HCT116 (cell line): ENCODE results near the gene C19orf85. TPM values are rescaled to one million over a fixed set of nuclear protein-coding genes. Genes with fewer than 3 reads are reported as not detected.
"Not testable (repeated sequence)": the region's sequence is repeated elsewhere in the genome, so short reads cannot be mapped to it uniquely, and the experiment has no call there.

Source experiments
- ATAC-seq: fragments of 200-7000 bp; cut with Tn5 transposase; 2 replicates; pipeline ENCODE4 v1.9.1; 2020; ENCODE audit warnings: mild to moderate bottlenecking, moderate library complexity
- BruUV-seq: library from RNA; stranded (reverse); fragments of 400-500 nt; replicated peaks from 2 replicates; lab custom pipeline; 2021; lab: Mats Ljungman, UMichigan
- CTCF ChIA-PET: fragments of 300-600 bp; sonication (Branson Sonifier 250); formaldehyde crosslinking; loops from one replicate; lab custom pipeline; 2021; ENCODE audit warnings: antibody characterized with exemption; lab: Charles Lee
- POLR2A ChIA-PET: fragments of 300-600, 350-600 bp; sonication (Branson Sonifier 250); formaldehyde crosslinking; loops from one replicate; lab custom pipeline; 2021; ENCODE audit warnings: antibody characterized with exemption; lab: Charles Lee
- RAD21 ChIA-PET, 2 experiments: fragments of 300-600 bp; sonication (Branson Sonifier 250); formaldehyde crosslinking; loops; one replicate each; lab custom pipeline; 2023; ENCODE audit warnings: low total read pairs in 2 of 2; ENCODE audit not compliant: uncharacterized antibody in 2 of 2, unreplicated experiment in 2 of 2, low non-redundant PET in 1 of 2; lab: Charles Lee
- DNase-seq: peaks from one replicate; pipeline ENCODE4 v3.0.0-alpha.2; 2010; ENCODE audit warnings: low read depth, low spot score
- H2AFZ ChIP-seq: fragments of 200-600 bp; shearing (Covaris generic), sonication (generic); 2 replicates; pipeline ENCODE4 v1.6.1; 2017; ENCODE audit warnings: low read depth, mixed run types, mixed read lengths, antibody characterized with exemption, low read length; ENCODE audit not compliant: poor library complexity, severe bottlenecking
- H3K27ac ChIP-seq: 2 replicates; pipeline ENCODE4 v1.5.1; 2012; ENCODE audit warnings: low read depth, low read length
- H3K27me3 ChIP-seq: fragments of 200-600 bp; sonication (generic); 2 replicates; pipeline ENCODE4 v1.6.1; 2016; ENCODE audit warnings: mixed run types, low read length, mixed read lengths; ENCODE audit not compliant: insufficient read depth
- H3K36me3 ChIP-seq, 2 experiments: fragments of 200-500 bp in 1 of 2; fragments of 200-600 bp in 1 of 2; sonication (Bioruptor generic) in 1 of 2; sonication (generic) in 1 of 2; 2 replicates each; pipeline versions ENCODE4 v1.5.1 to v1.6.1; 2014 to 2016; ENCODE audit warnings: low read length in 2 of 2, inconsistent platforms in 1 of 2, mixed read lengths in 1 of 2, mixed run types in 1 of 2; ENCODE audit not compliant: insufficient read depth in 2 of 2, control insufficient read depth in 1 of 2
- H3K4me1 ChIP-seq, 2 experiments: fragments of 200-600 bp in 1 of 2; sonication (generic) in 1 of 2; 2 replicates each; pipeline versions ENCODE4 v1.5.1 to v1.6.1; 2012 to 2017; ENCODE audit warnings: low read length in 2 of 2, inconsistent platforms in 1 of 2, mild to moderate bottlenecking in 1 of 2, mixed read lengths in 1 of 2, mixed run types in 1 of 2, moderate library complexity in 1 of 2; ENCODE audit not compliant: insufficient read depth in 2 of 2, control insufficient read depth in 1 of 2
- H3K4me2 ChIP-seq: fragments of 200-600 bp; sonication (generic); 2 replicates; pipeline ENCODE4 v1.6.1; 2017; ENCODE audit warnings: mixed run types, low read length, mixed read lengths
- H3K4me3 ChIP-seq, 2 experiments: fragments of 200-600 bp in 1 of 2; sonication (generic) in 1 of 2; replicated peaks in 1 of 2; 2 replicates each; pipeline ENCODE4 v1.5.1; 2011 to 2016; ENCODE audit warnings: low read length in 2 of 2, control low read depth in 1 of 2, low read depth in 1 of 2, mild to moderate bottlenecking in 1 of 2, mixed read lengths in 1 of 2, mixed run types in 1 of 2
- H3K79me2 ChIP-seq: fragments of 200-600 bp; sonication (generic); 2 replicates; pipeline ENCODE4 v1.6.1; 2017; ENCODE audit warnings: mild to moderate bottlenecking, mixed run types, low read length, moderate library complexity, mixed read lengths; ENCODE audit not compliant: insufficient read depth
- H3K9ac ChIP-seq: fragments of 200-600 bp; sonication (generic); 2 replicates; pipeline ENCODE4 v1.6.1; 2016; ENCODE audit warnings: low read length, mixed read lengths
- H3K9me2 ChIP-seq: fragments of 200-600 bp; sonication (generic), shearing (Covaris generic); 2 replicates; pipeline ENCODE4 v1.6.1; 2017; ENCODE audit warnings: mixed run types, mild to moderate bottlenecking, moderate library complexity; ENCODE audit not compliant: insufficient read depth
- H3K9me3 ChIP-seq, 2 experiments: fragments of 200-500 bp in 1 of 2; fragments of 200-600 bp in 1 of 2; sonication (Bioruptor generic) in 1 of 2; sonication (generic) in 1 of 2; 2 replicates each; pipeline ENCODE4 v1.6.1; 2014 to 2017; ENCODE audit warnings: low read length in 2 of 2, mixed read lengths in 2 of 2, inconsistent platforms in 1 of 2, low read depth in 1 of 2, mild to moderate bottlenecking in 1 of 2, mixed run types in 1 of 2, moderate library complexity in 1 of 2; ENCODE audit not compliant: control insufficient read depth in 1 of 2, insufficient read depth in 1 of 2
- H4K20me1 ChIP-seq: fragments of 200-600 bp; sonication (generic), shearing (Covaris generic); 2 replicates; pipeline ENCODE4 v1.6.1; 2017; ENCODE audit warnings: mixed run types, mild to moderate bottlenecking, moderate library complexity; ENCODE audit not compliant: insufficient read depth
- YY1 ChIP-seq: IDR thresholded peaks from 2 replicates; pipeline ENCODE4 v1.6.1; 2011; ENCODE audit warnings: low read length, low read depth, moderate library complexity, mild to moderate bottlenecking; ENCODE audit not compliant: insufficient replicate concordance; ENCODE audit errors: extremely low read depth
- ZNF274 ChIP-seq: fragments of 200-500 bp; sonication (Bioruptor generic); IDR thresholded peaks from 2 replicates; pipeline ENCODE4 v1.6.1; 2014; ENCODE audit warnings: mild to moderate bottlenecking, low read depth, low read length, inconsistent platforms
- intact Hi-C: fragments of 100-400 bp; cut with micrococcal nuclease; formaldehyde crosslinking; loops from 2 replicates; pipeline ENCODE4 v1.10.0; 2022
- total RNA-seq: library from RNA; stranded (reverse); gene quantifications from one replicate; pipeline ENCODE4 v1.2.1, GENCODE V29; 2021; ENCODE audit not compliant: unreplicated experiment
- TF ChIP-seq, protein P1 (sequence below): IDR thresholded peaks from 2 replicates; pipeline ENCODE4 v1.6.1; 2011; ENCODE audit warnings: mild to moderate bottlenecking, low read length, moderate library complexity; ENCODE audit not compliant: insufficient replicate concordance; ENCODE audit errors: extremely low read depth

C19orf85 gene
- total RNA-seq, 1 experiment from 2014 or later: 0.34 TPM

DNA sequence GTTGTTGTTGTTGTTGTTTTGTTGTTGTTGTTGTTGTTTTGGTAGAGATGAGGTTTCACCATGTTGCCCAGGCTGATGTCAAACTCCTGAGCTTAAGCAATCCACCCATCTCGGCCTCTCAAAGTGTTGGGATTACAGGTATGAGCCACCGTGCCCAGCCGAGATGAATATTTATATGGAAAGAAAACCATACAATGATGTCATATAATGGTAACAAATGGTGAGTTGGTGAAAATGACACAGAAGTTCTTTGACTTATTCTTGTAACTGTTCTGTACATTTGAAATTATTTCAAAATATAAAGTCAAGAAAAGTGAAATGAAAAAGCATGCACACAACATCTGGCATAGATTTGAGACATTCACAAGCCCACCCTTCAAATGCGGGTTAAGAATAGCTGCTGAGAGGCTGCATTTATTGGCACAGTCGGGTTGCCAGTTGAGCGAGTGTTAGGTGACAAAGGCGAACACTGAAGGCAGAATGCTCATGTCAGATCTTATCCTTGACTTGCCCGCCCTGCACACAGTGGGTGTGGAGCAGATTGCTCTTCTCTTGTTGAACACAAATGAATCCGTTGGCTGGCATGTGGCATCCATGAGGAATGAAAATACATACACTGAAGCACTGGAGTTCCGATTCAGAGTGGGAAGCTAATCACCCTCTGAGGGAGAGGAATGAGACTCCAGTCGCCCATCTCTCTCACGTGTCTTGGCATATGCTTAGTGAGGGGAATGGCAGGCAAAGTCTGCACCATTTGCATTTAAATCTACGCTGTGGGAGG is 41.1 kb downstream of the C19orf85 start:
- Histone ChIP-seq H3K4me2 (no peak overlapping the region), H3K79me2 (no peaks in the 10 kb centered on the region), H3K4me3 (no peak overlapping the region), H3K27ac (no peak overlapping the region), H3K9me3 (no peaks in the 10 kb centered on the region), H4K20me1 (no peaks in the 10 kb centered on the region), H3K27me3 (no peaks in the 10 kb centered on the region), H3K36me3 (no peaks in the 10 kb centered on the region), H3K9ac (no peak overlapping the region), H3K9me2 (no peaks in the 10 kb centered on the region), H2AFZ (no peak overlapping the region), H3K4me1 (peaks cover under 1 to 2% of the 10 kb centered on the region in 2 experiments; a peak in 1 of 4 replicates)
- ChIA-PET CTCF (no interaction called here), POLR2A (no interaction called here), RAD21 (no interaction called here)
- no peak for TF ChIP-seq ZNF274
- no peak for TF ChIP-seq YY1
- TF ChIP-seq, protein P1, sequence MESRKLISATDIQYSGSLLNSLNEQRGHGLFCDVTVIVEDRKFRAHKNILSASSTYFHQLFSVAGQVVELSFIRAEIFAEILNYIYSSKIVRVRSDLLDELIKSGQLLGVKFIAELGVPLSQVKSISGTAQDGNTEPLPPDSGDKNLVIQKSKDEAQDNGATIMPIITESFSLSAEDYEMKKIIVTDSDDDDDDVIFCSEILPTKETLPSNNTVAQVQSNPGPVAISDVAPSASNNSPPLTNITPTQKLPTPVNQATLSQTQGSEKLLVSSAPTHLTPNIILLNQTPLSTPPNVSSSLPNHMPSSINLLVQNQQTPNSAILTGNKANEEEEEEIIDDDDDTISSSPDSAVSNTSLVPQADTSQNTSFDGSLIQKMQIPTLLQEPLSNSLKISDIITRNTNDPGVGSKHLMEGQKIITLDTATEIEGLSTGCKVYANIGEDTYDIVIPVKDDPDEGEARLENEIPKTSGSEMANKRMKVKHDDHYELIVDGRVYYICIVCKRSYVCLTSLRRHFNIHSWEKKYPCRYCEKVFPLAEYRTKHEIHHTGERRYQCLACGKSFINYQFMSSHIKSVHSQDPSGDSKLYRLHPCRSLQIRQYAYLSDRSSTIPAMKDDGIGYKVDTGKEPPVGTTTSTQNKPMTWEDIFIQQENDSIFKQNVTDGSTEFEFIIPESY: no peak
- BruUV-seq: no TSS peak
- intact Hi-C loops: no loop called here
- ATAC-seq (no peak), DNase-seq (no peak)

DNA sequence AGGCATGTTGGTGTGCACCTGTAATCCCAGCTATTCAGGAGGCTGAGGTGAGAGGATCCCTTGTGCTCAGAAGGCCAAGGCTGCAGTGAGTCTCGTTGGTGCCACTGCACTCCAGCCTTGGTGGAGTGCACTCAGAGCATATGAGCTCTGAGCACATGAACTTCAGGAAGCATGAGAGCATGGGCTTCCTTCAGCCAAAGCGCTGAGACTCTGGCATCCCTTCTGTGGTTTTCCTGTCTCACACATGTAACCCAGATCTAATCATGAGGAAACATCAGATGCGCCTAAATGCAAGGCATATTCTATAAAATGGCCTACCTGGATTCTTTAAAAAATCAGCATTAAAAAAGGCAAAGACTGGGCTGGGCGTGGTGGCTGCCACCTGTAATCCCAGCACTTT is 43.3 kb downstream of the C19orf85 start:
- H3K9me2 ChIP-seq, H2AFZ ChIP-seq, H4K20me1 ChIP-seq, BruUV-seq, ATAC-seq, intact Hi-C loops, H3K4me1 ChIP-seq, H3K4me3 ChIP-seq, H3K4me2 ChIP-seq, H3K9ac ChIP-seq, RAD21 ChIA-PET, H3K79me2 ChIP-seq, CTCF ChIA-PET, H3K27ac ChIP-seq, H3K9me3 ChIP-seq, H3K27me3 ChIP-seq, H3K36me3 ChIP-seq, DNase-seq: not testable (repeated sequence)
- POLR2A ChIA-PET: interaction anchor here (0.9 to 1.9 kb wide), 2 partner anchors 14 to 82 kb away, joined by 3 to 4 read pairs; partner anchors contain the start of genes KMT5C and UBE2S
